ENCODE measurements around the gene CFAP69.

The CFAP69 gene

DNA sequence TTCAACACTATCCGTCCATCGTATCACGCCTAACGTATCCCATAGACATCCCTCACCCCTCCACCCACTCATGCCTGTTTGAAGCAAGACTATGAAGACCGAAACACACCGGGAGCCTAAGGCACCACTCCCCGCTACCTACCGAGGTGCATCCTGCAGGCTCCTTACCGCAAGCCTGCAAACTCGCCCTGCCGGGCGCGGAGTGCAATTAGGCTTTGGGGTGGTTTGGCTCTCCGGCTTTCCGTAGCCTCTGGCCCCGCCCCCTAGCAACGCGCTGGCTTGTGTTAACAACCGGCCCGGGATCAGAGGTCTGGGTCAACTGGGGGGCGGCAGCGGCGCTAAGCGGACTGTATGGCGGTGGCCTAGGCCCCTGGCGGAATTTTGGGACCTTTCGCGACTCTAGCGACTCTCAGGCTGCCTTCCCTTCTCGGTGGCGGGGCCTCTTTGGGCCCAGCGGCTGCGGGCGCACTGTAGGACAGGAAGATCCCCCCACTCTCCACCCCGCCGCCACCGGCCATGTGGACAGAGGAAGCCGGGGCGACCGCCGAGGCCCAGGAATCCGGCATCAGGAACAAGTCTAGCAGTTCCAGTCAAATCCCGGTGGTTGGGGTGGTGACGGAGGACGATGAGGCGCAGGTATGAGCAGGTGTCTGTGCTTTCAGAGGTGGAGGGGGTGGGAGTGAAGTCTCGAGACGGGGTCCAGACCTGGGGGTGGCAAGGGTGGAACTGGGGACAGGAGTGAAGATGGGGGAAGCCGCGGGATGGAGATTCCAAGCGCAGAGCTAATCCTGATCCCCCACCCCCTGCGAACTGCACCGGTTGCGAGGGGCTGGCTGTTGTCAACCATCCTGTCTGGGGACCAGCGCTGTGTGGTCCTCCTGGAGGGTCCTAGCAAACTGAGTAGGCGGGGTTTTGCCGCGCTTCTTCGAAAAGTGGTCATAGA, at the start of gene CFAP69:
Gene CFAP69, plus strand, starts transcription at position 266 of the 943 bp plus-strand sequence. Its CDS starts 251 bp downstream, at position 517.
- peak; percentile 47 for DNase-seq (ENCODE audit: extremely low read depth, low read depth)
- H3K4me3 ChIP-seq (replicated peaks; ENCODE audit: low read depth, low read length), result peak within 1 kb of the TSS; percentile 62
- peak; percentile 7 for TF ChIP-seq CTCF (IDR thresholded peaks at IDR 0.05; ENCODE audit: low read depth, low read length, missing control alignments)

DNA sequence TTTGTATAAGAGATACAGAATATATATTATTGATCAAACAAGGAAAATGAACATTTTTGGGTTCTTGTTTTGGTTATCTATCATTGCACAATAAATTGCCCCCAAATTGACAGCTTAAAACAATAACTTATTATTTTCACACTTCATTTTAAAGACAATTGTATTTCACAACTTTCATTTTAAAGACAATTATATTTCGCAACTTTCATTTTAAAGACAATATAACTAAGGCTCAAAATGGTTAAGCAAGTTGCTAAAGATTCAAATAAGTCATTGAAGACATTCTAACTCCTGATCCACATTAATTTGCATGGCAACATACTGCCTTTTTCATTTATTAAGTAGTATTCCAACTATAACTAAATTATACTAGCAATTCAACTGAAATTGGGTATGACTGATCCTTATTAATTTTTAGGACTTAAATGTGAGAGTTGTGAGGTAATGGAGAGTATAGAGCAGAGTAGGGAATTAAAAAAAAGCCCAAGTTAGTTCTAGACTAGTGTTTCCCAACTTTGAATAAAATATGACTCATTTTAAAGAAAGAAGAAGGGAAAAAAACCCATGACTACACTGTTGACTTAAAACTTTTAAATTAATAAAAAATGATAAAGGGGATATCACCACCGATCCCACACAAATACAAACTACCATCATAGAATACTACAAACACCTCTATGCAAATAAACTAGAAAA, 43.3 kb upstream of the CFAP69 start:
- H3K4me3 ChIP-seq (replicated peaks; ENCODE audit: low read depth, low read length), result no peak overlapping the region
- DNase-seq (ENCODE audit: extremely low read depth, low read depth), result no peak
- TF ChIP-seq CTCF (IDR thresholded peaks at IDR 0.05; ENCODE audit: low read depth, low read length, missing control alignments), result no peak

- DNase-seq (ENCODE audit: extremely low read depth, low read depth), result no peak
- no peak overlapping the region for H3K4me3 ChIP-seq (replicated peaks; ENCODE audit: low read depth, low read length)
- no peak for TF ChIP-seq CTCF (IDR thresholded peaks at IDR 0.05; ENCODE audit: low read depth, low read length, missing control alignments)
Observed at GRCh38 chr7:90207956-90208355, 37.0 kb upstream of the CFAP69 start.

- TF ChIP-seq CTCF (IDR thresholded peaks at IDR 0.05; ENCODE audit: low read depth, low read length, missing control alignments), result no peak
Observed at GRCh38 chr7:90209776-90210175, 35.2 kb upstream of the CFAP69 start.

DNA sequence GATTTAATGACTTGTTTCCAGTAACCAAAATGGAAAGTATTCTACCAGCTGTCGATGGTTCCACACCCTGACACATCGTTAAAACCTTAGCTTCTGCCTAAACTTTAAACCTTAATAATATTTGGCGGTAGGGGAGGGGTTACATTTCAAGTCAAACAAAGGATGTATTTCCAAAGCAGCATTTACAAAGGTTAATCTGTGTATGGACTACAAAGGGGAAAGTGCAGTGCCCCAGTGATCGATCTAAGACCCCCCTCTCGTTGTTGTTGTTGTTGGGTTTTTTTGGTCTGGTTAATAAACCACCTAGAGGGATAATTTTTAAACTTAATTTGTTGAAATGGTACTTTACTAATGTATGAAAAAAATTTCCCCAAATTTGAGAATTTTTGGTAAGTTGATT, 34.5 kb upstream of the CFAP69 start:
- DNase-seq (ENCODE audit: extremely low read depth, low read depth), result no peak
- no peak overlapping the region for H3K4me3 ChIP-seq (replicated peaks; ENCODE audit: low read depth, low read length)

More at GRCh38 chr7:90209776-90210175, 35.2 kb upstream of the CFAP69 start:
- no peak for DNase-seq (ENCODE audit: extremely low read depth, low read depth)
- H3K4me3 ChIP-seq (replicated peaks; ENCODE audit: low read depth, low read length), result no peak overlapping the region

GRCh38 chr7:90210981-90211380, 34.0 kb upstream of the CFAP69 start:
- no peak for TF ChIP-seq CTCF (IDR thresholded peaks at IDR 0.05; ENCODE audit: low read depth, low read length, missing control alignments)
- DNase-seq (ENCODE audit: extremely low read depth, low read depth), result no peak
- H3K4me3 ChIP-seq (replicated peaks; ENCODE audit: low read depth, low read length), result peak overlapping the region; percentile 59

More for the DNA sequence above, 34.5 kb upstream of the CFAP69 start:
- TF ChIP-seq CTCF (IDR thresholded peaks at IDR 0.05; ENCODE audit: low read depth, low read length, missing control alignments), result no peak

Data from HFF-Myc (cell line).